NCI-H1092 (cell line): ENCODE data around the gene METTL26.

Experiments
- DNase-seq: peaks from one replicate; lab custom pipeline; 2025; lab: John Stamatoyannopoulos, UW

METTL26 gene

GRCh38 chr16:658679-659571 lies 22.8 kb upstream of the METTL26 start:
- DNase-seq: no peak

GRCh38 chr16:657487-657886 lies 21.4 kb upstream of the METTL26 start:
- DNase-seq: no peak

GRCh38 chr16:654034-654433 lies 17.9 kb upstream of the METTL26 start:
- DNase-seq: no peak

- no peak for DNase-seq
These were observed 16.6 kb upstream of the METTL26 start for GRCh38 chr16:652454-653305.

- no peak for DNase-seq
These were observed 15.7 kb upstream of the METTL26 start for GRCh38 chr16:651844-652243.

GRCh38 chr16:649631-650030 lies 13.5 kb upstream of the METTL26 start:
- DNase-seq: no peak

GRCh38 chr16:648781-649589 lies 12.9 kb upstream of the METTL26 start, which contains the start of gene WDR90:
TSS of gene WDR90 (plus strand) at chr16:649365. CDS start at chr16:649417, 52 bp downstream.
- peak; percentile 90 for DNase-seq

- peak; percentile 23 for DNase-seq
These were observed 12.1 kb upstream of the METTL26 start for GRCh38 chr16:648071-648780.

- DNase-seq: no peak
These were observed 11.2 kb upstream of the METTL26 start for GRCh38 chr16:647173-647902.

- DNase-seq: no peak
These were observed 10.6 kb upstream of the METTL26 start for GRCh38 chr16:646679-647172.

GRCh38 chr16:645852-646678 lies 10.0 kb upstream of the METTL26 start:
- no peak for DNase-seq

- DNase-seq: no peak
These were observed 8.5 kb upstream of the METTL26 start for GRCh38 chr16:644556-644955.

GRCh38 chr16:643050-643368 lies 6.9 kb upstream of the METTL26 start:
- DNase-seq: no peak

- DNase-seq: no peak
These were observed 6.3 kb upstream of the METTL26 start for GRCh38 chr16:642189-643049.

GRCh38 chr16:641326-642188 lies 5.5 kb upstream of the METTL26 start, which contains the start of gene MCRIP2:
TSS of gene MCRIP2 (plus strand) at chr16:641828. CDS start at chr16:641992, 164 bp downstream.
- DNase-seq: peak; percentile 43

GRCh38 chr16:640614-641013 lies 4.5 kb upstream of the METTL26 start:
- DNase-seq: no peak

- no peak for DNase-seq
These were observed 2.7 kb upstream of the METTL26 start for GRCh38 chr16:638836-639235.
